KBM-7 (cell line): ENCODE results near the gene MYH6.

Source experiments
- DNase-seq: peaks from one replicate; pipeline ENCODE4 v3.0.0-alpha.2; 2015
- in situ Hi-C: fragments of 300-500 bp; cut with MboI; formaldehyde crosslinking; loops from 2 replicates; pipeline ENCODE4 v1.14.3; 2020; ENCODE audit warnings: low sequenced_read_pairs, low pct_unique_long_range_greater_than_20kb, mixed read lengths

MYH6 gene

DNA sequence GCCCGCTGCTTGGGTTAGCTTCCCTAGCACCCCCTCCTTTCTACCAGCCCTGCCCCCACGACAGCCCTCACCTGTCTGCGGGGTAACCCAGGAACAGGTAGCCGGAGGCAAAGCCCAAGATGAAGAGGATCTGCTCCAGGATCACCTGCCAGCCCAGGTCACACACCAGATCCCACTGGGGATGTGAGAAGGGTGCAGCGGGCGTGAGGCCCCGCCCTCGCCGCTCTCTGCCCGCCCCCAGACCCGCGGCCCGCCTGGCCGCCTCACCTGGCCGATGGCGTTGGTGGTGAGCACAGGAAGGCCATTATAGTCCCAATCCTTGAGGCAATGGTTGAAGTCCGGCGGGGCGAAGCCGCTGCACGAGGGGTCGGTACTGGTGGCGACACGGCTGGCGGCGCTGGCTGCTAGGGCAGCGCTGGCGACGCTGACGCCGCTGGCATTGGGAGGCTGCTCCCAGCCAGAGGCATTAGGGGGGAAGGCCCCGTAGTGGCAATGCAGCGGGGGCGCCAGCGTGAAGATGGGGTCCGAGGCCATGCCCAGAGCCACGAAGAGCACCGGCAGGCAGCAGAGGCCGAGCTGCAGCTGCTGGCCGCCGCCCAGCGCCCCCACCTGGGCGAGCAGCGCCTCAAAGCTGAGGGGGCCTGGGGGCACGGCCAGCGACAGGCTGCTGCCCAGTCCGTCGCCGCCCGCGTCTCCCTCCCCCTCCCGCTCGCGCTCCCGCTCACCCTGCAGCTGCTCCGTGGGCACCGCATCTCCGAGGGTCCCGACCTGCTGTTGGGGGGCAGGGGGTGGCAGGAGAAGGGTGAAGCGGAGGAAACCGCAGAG is 56.2 kb downstream of the MYH6 start:
- no peak for DNase-seq
- in situ Hi-C loops, result no loop called here

GRCh38 chr14:23349156-23349845 is 58.8 kb downstream of the MYH6 start:
- in situ Hi-C loops, result no loop called here
- no peak for DNase-seq

GRCh38 chr14:23348297-23348655 is 59.8 kb downstream of the MYH6 start:
- DNase-seq, result no peak
- in situ Hi-C loops, result no loop called here

DNA sequence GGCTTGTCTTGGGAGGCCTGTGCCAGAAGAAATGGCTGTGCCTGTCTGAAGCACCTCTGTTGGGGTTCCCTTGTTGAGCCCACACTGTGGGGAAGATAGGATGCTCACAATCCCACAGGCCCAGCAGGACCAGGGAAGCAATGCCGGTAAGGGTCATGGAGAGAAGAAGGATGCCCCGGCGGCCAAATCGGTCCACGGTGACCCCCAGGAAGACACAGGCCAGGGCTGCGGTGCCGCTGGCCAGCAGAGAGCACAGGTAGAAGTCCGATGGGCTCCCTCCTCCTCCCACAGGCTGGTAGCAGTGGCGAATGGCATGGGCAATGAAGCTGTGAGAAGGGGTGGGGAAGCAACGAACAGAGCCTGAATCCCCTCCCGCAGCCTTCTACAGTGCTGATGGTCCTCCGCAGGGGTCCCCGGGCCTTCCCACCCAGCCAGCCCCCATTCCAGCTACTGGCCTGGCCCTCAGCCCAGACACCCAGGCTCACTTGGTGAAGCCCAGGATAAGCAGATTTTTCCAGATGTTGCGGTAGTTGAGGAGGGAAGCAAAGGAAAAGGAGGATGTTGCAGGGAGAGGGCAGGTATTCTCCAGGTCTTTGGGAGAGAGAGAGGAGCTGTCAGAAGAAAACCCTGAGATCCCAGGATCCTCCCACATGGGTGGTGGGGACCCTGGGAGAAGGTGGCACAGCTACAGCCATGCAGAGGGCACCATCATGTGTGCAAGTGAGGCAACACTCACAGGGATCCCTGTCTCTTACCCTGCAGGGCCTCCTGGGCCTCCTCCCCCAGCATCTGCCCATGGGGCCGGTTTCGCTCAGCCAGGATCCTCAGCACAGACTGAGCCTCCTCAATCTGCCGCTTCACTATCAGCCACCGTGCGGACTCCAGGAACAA is 60.4 kb downstream of the MYH6 start:
- in situ Hi-C loops, result no loop called here

DNA sequence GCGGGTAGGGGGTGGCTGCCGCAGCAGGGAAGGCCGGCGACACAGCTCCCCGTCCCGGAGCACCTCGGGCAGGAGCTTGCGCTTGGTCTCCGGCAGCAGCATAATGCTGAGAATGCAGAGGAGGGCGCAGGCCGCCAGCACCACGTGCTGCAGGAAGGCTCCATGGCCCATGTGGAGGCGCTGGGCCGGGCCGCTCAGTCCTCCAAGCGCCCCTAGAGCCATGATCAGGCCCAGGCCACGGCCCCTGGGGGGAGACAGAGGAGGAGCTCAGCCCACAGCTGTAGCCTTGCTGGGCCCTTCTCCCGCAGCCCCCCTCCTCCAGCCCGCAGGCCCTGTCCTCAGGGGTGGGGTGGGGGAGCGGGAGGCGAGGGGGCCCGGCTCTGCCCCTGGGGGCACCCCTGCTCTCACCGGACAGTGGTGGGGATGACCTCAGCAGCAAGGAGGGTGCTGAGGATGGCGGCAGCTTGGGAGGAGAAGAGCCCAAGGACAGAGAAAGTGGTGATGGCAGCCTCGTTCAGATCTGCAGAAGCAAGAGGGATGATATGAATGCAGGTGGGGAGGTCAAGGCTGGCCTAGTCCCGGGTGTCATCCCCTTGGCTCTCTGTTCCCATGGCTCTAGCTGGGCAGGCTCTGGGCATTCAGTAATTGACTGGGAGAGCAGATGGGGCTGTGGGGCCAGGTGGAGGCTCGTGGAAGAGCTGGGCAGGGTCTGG is 61.2 kb downstream of the MYH6 start:
- no peak for DNase-seq
- in situ Hi-C loops, result no loop called here

More for the DNA sequence above, 60.4 kb downstream of the MYH6 start:
- no peak for DNase-seq

GRCh38 chr14:23345987-23346692 is 61.9 kb downstream of the MYH6 start:
- in situ Hi-C loops, result no loop called here
- no peak for DNase-seq

DNA sequence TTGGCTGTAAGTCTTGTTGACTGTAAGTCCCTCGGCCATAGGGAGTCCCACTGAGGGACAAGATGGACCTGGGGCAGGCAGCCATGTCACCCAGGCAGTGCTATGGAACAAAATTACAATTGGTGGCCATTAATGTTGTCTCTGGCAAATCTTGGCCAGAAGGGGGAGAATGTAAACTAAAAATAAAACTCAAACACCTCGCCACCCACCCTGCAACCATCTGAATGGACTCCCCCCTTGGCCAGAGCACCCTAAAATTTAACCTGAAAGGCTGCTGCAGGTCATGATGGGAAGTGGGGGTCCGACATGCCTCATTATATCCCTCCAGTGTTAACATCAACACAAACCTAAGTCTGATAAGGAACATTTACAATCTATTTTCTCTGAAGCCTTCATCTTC is 63.6 kb downstream of the MYH6 start:
- in situ Hi-C loops, result no loop called here
- DNase-seq, result no peak

DNA sequence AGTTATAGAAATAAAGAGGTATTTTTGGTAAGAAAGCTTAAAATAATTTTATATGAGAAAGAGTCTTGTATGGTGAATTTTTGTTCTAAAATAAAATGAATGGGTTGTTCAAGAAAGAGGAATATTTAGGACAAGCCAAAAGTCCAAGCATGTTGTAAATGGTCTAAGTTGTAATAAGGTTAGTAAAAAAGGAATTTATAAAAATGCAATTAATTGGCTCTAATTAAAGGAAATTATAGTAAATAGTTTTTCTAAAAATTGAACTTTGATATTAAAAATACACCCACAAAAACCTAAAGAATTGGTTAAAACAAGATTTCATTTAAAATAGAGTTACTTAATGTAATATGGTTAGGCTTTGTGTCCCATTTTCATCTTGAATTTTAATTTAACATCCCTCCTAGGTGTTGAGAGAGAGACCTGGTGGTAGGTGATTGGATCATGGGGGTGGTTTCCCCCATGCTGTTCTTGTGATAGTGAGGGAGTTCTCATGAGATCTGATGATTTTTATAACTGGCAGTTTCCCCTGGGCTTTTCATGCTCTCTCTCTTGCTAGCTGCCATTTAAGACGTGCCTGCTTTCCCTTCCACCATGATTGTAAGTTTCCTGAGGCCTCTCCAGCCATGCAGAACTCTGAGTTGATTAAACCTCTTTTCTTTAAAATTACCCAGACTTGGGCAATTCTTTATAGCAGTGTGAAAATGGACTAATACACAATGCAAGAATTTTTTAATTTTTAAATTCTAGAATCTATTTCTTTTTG is 68.4 kb downstream of the MYH6 start:
- no peak for DNase-seq
- in situ Hi-C loops, result no loop called here

DNA sequence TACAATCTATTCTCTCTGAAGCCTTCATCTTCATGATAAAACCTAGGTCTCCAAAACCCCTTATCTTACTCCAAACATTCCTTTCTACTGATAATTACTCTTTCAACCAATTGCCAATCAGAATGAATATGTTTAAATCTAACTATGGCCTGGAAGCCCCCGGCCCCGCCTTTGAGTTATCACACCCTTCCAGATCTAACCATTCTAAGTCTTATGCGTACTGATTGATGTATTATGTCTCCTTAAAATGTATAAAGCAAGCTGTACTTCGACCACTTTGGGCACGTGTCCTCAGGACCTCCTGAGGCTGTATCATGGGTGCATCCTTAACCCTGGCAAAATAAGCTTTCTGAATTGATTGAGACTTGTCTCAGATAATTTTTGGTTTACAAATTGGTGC is 72.5 kb downstream of the MYH6 start:
- DNase-seq, result no peak
- in situ Hi-C loops, result no loop called here
